Ishikawa (cell line): ENCODE measurements around the gene MYH10.

ENCODE experiments used
- CEBPB ChIP-seq: IDR thresholded peaks from 2 replicates; pipeline ENCODE4 v1.6.1; 2012
- CREB1 ChIP-seq: IDR thresholded peaks from 2 replicates; pipeline ENCODE4 v1.6.1; 2012; ENCODE audit warnings: low read depth
- EGR1 ChIP-seq: IDR thresholded peaks from 2 replicates; pipeline ENCODE4 v1.6.1; 2012
- EP300 ChIP-seq: IDR thresholded peaks from 2 replicates; pipeline ENCODE4 v1.6.1; 2012; ENCODE audit warnings: borderline replicate concordance
- FOXM1 ChIP-seq: IDR thresholded peaks from 2 replicates; pipeline ENCODE4 v1.6.1; 2012; ENCODE audit warnings: low read depth, borderline replicate concordance
- NFIC ChIP-seq: IDR thresholded peaks from 2 replicates; pipeline ENCODE4 v1.6.1; 2012
- RAD21 ChIP-seq: IDR thresholded peaks from 2 replicates; pipeline ENCODE4 v1.6.1; 2012; ENCODE audit warnings: low read depth
- TAF1 ChIP-seq: IDR thresholded peaks from 2 replicates; pipeline ENCODE4 v1.6.1; 2012; ENCODE audit warnings: low read depth, mild to moderate bottlenecking
- TCF12 ChIP-seq: IDR thresholded peaks from 2 replicates; pipeline ENCODE4 v1.6.1; 2012; ENCODE audit warnings: low read depth
- TEAD4 ChIP-seq: IDR thresholded peaks from 2 replicates; pipeline ENCODE4 v1.6.1; 2012
- YY1 ChIP-seq: IDR thresholded peaks from 2 replicates; pipeline ENCODE4 v1.6.1; 2012; ENCODE audit warnings: low read depth
- ZBTB7A ChIP-seq: IDR thresholded peaks from 2 replicates; pipeline ENCODE4 v1.6.1; 2012; ENCODE audit warnings: low read depth
- TF ChIP-seq, protein P1 (sequence below): IDR thresholded peaks from 2 replicates; pipeline ENCODE4 v1.6.1; 2012; ENCODE audit warnings: low read depth, mild to moderate bottlenecking
- TF ChIP-seq, protein P2 (sequence below): IDR thresholded peaks from 2 replicates; pipeline ENCODE4 v1.6.1; 2012
- TF ChIP-seq, protein P3 (sequence below): IDR thresholded peaks from 2 replicates; pipeline ENCODE4 v1.6.1; 2012

The MYH10 gene

DNA sequence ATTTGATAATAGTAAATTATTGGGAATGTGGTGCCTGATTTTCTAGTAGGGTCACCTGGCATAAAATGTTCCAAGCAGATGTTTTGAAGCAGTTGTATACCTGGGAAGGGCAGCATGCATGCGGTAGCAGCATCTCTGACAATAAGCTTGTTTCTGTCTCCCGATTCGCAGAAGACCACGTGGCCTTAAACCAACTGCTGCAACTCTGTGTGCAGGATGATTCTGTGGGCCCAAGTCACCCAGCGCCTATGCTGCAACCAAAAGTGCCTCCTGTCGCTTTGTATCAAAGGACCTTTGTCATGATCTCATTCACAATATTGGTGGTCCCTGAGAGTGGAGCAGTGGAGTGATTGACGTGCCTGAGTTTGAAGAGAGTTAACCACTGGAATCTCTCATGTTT, 186.8 kb downstream of the MYH10 start:
- TF ChIP-seq ZBTB7A = no peak
- TF ChIP-seq FOXM1 = no peak
- TF ChIP-seq NFIC = no peak
- TF ChIP-seq, protein P1, sequence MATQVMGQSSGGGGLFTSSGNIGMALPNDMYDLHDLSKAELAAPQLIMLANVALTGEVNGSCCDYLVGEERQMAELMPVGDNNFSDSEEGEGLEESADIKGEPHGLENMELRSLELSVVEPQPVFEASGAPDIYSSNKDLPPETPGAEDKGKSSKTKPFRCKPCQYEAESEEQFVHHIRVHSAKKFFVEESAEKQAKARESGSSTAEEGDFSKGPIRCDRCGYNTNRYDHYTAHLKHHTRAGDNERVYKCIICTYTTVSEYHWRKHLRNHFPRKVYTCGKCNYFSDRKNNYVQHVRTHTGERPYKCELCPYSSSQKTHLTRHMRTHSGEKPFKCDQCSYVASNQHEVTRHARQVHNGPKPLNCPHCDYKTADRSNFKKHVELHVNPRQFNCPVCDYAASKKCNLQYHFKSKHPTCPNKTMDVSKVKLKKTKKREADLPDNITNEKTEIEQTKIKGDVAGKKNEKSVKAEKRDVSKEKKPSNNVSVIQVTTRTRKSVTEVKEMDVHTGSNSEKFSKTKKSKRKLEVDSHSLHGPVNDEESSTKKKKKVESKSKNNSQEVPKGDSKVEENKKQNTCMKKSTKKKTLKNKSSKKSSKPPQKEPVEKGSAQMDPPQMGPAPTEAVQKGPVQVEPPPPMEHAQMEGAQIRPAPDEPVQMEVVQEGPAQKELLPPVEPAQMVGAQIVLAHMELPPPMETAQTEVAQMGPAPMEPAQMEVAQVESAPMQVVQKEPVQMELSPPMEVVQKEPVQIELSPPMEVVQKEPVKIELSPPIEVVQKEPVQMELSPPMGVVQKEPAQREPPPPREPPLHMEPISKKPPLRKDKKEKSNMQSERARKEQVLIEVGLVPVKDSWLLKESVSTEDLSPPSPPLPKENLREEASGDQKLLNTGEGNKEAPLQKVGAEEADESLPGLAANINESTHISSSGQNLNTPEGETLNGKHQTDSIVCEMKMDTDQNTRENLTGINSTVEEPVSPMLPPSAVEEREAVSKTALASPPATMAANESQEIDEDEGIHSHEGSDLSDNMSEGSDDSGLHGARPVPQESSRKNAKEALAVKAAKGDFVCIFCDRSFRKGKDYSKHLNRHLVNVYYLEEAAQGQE = no peak
- TF ChIP-seq, protein P2, sequence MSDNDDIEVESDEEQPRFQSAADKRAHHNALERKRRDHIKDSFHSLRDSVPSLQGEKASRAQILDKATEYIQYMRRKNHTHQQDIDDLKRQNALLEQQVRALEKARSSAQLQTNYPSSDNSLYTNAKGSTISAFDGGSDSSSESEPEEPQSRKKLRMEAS = no peak
- no peak for TF ChIP-seq EGR1
- no peak for TF ChIP-seq CREB1
- TF ChIP-seq, protein P3, sequence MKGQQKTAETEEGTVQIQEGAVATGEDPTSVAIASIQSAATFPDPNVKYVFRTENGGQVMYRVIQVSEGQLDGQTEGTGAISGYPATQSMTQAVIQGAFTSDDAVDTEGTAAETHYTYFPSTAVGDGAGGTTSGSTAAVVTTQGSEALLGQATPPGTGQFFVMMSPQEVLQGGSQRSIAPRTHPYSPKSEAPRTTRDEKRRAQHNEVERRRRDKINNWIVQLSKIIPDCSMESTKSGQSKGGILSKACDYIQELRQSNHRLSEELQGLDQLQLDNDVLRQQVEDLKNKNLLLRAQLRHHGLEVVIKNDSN = no peak
- no peak for TF ChIP-seq TAF1
- no peak for TF ChIP-seq YY1
- TF ChIP-seq RAD21 = no peak
- TF ChIP-seq TEAD4 = no peak
- no peak for TF ChIP-seq EP300
- no peak for TF ChIP-seq CEBPB
- no peak for TF ChIP-seq TCF12

DNA sequence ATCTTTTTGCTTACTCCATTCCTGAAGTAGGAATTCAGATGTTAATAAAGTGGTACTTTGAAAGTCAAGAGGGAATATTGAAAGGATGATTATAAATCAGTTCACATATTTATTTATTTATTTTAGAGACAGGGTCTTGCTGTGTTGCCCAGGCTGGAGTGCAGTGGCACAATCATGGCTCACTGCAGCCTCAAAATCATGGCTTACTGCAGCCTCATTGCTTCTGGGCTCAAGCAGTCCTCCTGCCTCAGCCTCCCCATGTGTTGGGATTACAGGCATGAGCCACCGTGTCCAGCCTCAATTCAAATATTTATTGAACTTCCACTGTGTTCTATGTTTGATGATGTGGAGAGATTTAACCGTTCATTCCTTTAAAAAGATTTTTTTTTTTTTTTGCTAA, 188.2 kb downstream of the MYH10 start:
- TF ChIP-seq RAD21 (no peak), CREB1 (no peak), TCF12 (no peak), EP300 (no peak)
- TF ChIP-seq, protein P3 = no peak

DNA sequence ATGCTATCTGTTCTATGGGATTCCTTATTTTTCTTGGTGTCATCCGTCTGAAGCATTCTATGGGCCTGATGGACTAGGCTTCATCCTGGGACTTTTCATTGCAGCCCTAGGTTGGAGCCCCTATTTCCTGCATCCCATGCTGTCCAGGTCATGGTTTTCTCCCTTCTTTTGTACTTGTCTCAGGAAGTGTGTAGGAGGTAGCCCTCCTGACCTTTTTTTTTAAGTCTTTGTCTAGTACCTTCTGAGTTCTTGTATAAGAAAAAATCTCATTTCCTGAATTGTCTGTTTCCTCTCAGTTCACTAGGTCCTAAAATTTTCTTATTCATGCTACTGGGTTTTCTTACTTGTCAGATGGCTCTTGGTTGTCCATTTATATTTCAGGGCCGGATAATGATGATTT, 188.8 kb downstream of the MYH10 start:
- TF ChIP-seq RAD21 = no peak
- TF ChIP-seq CEBPB = no peak
- no peak for TF ChIP-seq TAF1

DNA sequence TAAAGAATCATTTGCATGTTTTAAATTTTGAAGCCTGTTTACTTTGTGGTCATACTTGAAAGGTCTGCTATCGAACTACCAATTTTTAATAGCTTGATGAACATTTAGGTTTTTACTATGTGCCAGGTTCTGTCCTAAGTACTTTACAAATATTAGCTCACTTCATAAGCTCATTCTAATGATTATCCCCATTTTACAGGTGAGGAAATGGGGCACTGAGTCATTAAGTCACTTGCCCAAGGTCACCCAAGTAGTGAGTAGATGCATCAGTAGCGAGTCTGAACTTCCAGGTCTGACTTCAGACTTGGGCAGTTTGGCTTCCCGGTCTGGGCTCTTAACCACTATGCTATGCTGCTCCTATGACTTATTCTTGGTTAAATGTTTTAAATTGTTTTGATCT, 190.8 kb downstream of the MYH10 start:
- no peak for TF ChIP-seq CEBPB
- TF ChIP-seq TCF12 = no peak
- TF ChIP-seq RAD21 = no peak
- no peak for TF ChIP-seq NFIC
- TF ChIP-seq, protein P2 = no peak
- no peak for TF ChIP-seq TEAD4
- TF ChIP-seq, protein P3 = no peak
- TF ChIP-seq YY1 = no peak
- no peak for TF ChIP-seq ZBTB7A
- TF ChIP-seq TAF1 = no peak
- TF ChIP-seq CREB1 = no peak
- TF ChIP-seq EGR1 = no peak
- no peak for TF ChIP-seq FOXM1
- TF ChIP-seq EP300 = no peak
- TF ChIP-seq, protein P1 = no peak

DNA sequence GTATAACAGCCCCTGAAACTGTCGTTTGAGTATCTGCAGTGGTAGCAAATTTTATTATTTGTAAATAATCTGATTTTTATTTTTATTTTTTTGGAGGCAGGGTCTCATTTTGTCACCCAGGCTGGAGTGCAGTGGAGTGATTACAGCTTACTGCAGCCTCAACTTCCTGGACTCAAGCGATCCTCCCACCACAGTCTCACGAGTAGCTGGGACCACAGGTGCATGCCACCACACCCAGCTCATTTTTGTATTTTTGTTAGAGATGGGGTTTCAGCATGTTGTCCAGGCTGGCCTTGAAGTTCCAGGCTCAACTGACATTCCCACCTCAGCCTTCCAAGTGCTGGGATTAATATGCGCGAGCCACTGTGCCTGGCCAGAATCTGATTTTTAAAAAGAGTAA, 192.1 kb downstream of the MYH10 start:
- TF ChIP-seq TEAD4 (no peak), CREB1 (no peak), TAF1 (no peak), FOXM1 (no peak), EP300 (no peak), RAD21 (no peak), NFIC (no peak)
- TF ChIP-seq, protein P3 = no peak

DNA sequence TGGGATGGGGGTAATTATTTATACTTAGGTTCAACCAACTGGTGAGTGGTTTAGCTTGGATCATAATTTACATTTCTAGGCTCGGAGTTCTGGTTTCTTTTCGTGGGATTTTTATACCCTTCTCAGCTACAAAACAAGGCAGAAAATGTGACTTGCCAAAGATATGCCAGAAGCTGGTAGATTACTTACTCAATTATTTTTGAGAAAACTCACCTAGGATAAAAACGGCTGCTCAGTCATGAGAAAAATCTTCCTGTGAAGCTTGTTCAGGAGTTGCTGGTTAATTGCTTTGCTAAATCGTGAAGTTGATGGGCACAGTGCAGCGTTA, 193.7 kb downstream of the MYH10 start:
- TF ChIP-seq TAF1 = no peak
- no peak for TF ChIP-seq NFIC
- no peak for TF ChIP-seq ZBTB7A
- TF ChIP-seq EGR1 = no peak
- TF ChIP-seq, protein P1 = no peak
- TF ChIP-seq TEAD4 = no peak
- TF ChIP-seq CEBPB = no peak
- no peak for TF ChIP-seq RAD21
- TF ChIP-seq EP300 = no peak
- no peak for TF ChIP-seq CREB1
- TF ChIP-seq, protein P2 = no peak
- TF ChIP-seq TCF12 = no peak
- no peak for TF ChIP-seq YY1
- TF ChIP-seq, protein P3 = no peak
- no peak for TF ChIP-seq FOXM1
